Lower leg skin (tissue), 3 donors: ENCODE measurements around the gene NHLH1.

ENCODE experiments used
- POLR2A ChIP-seq, 2 donors: fragments of 450-650 bp; IDR thresholded peaks; one replicate each; pipeline ENCODE4 v1.6.1; 2016 to 2017; ENCODE audit warnings: antibody characterized with exemption in 2 of 2, mild to moderate bottlenecking in 1 of 2, moderate library complexity in 1 of 2
- TF ChIP-seq, protein P1 (sequence below), 3 donors: fragments of 450-650 bp; IDR thresholded peaks; one replicate each; pipeline ENCODE4 v1.5.1; 2016; ENCODE audit warnings: antibody characterized with exemption in 3 of 3, mild to moderate bottlenecking in 3 of 3, moderate library complexity in 2 of 3

DNA sequence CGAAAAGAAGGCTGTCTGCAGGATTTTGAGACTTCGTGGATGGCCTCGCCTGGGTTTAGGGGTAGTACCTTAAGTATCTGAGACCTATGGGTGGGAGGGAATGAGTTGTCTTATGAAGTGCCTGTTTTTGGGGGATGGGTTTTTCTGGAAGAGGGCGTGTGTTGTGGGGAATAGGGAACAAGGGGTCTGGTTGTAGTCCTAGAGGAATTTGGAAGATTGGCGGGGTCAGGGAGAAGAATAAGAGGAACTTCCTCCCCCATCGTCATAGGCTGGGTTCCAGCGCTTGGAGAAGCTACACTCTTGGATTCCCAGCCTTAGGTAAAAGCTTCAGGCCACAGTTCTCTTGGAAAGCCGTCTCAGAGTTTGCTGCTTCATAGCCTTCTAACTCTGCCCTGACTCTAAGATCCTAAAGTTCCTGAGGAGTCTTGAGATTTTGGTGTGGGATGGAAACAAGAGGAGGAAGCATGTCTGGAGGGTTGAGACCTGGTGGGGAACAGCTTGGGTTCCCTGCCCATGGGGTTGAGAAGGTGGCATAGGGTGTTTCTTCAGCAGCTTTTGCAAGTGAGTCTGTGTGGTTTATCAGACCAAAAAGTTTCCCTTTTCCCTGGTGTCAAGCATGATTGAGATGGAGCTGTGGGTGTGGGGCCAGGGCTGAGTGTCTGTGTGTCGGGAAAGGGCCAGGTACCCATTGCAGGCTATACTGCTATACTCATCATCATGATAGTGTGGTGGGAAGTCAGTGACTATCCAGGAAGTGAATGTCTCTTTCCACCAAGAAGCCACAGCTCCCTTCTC, 35.3 kb downstream of the NHLH1 start:
- TF ChIP-seq, protein P1, sequence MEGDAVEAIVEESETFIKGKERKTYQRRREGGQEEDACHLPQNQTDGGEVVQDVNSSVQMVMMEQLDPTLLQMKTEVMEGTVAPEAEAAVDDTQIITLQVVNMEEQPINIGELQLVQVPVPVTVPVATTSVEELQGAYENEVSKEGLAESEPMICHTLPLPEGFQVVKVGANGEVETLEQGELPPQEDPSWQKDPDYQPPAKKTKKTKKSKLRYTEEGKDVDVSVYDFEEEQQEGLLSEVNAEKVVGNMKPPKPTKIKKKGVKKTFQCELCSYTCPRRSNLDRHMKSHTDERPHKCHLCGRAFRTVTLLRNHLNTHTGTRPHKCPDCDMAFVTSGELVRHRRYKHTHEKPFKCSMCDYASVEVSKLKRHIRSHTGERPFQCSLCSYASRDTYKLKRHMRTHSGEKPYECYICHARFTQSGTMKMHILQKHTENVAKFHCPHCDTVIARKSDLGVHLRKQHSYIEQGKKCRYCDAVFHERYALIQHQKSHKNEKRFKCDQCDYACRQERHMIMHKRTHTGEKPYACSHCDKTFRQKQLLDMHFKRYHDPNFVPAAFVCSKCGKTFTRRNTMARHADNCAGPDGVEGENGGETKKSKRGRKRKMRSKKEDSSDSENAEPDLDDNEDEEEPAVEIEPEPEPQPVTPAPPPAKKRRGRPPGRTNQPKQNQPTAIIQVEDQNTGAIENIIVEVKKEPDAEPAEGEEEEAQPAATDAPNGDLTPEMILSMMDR (IDR thresholded peaks at IDR 0.05): no peak
- TF ChIP-seq POLR2A (IDR thresholded peaks at IDR 0.05): no peak
